MM.1S (cell line): ENCODE measurements around the gene NBPF1.
"Not testable (repeated sequence)": the region's sequence is repeated elsewhere in the genome, so short reads cannot be mapped to it uniquely, and the experiment has no call there.

ENCODE experiments used
- DNase-seq: peaks from one replicate; pipeline ENCODE4 v3.0.0-alpha.2; 2015
- H2AFZ ChIP-seq: fragments of 300-600 bp; sonication (generic); 2 replicates; pipeline ENCODE4 v1.6.0; 2016; ENCODE audit warnings: antibody characterized with exemption, low read length
- H3F3A ChIP-seq: fragments of 300-600 bp; sonication (generic); 2 replicates; pipeline ENCODE4 v1.6.1; 2016; ENCODE audit warnings: mild to moderate bottlenecking, antibody characterized with exemption, low read length, moderate library complexity, mixed read lengths; ENCODE audit not compliant: insufficient read depth
- H3K27ac ChIP-seq: fragments of 300-600 bp; sonication (generic); 2 replicates; pipeline ENCODE4 v1.5.1; 2016; ENCODE audit warnings: mild to moderate bottlenecking, low read length
- H3K27me3 ChIP-seq: fragments of 300-600 bp; sonication (generic); replicated peaks from 2 replicates; pipeline ENCODE4 v1.6.0; 2016; ENCODE audit warnings: low read length; ENCODE audit not compliant: insufficient read depth
- H3K36me3 ChIP-seq: fragments of 300-600 bp; sonication (generic); replicated peaks from 2 replicates; pipeline ENCODE4 v1.6.1; 2016; ENCODE audit warnings: mild to moderate bottlenecking, low read length, mixed read lengths; ENCODE audit not compliant: insufficient read depth
- H3K4me1 ChIP-seq: fragments of 300-600 bp; sonication (generic); 2 replicates; pipeline ENCODE4 v1.6.1; 2016; ENCODE audit warnings: low read length, mixed read lengths
- H3K4me2 ChIP-seq: fragments of 300-600 bp; sonication (generic); 2 replicates; pipeline ENCODE4 v1.6.0; 2016; ENCODE audit warnings: low read depth, low read length
- H3K4me3 ChIP-seq: fragments of 300-600 bp; sonication (generic); 2 replicates; pipeline ENCODE4 v1.5.1; 2016; ENCODE audit warnings: low read length, mixed read lengths
- H3K79me2 ChIP-seq: fragments of 300-600 bp; sonication (generic); 2 replicates; pipeline ENCODE4 v1.6.1; 2016; ENCODE audit warnings: mixed run types, low read length, mixed read lengths
- H3K9ac ChIP-seq: fragments of 300-600 bp; sonication (generic); 2 replicates; pipeline ENCODE4 v1.6.1; 2016; ENCODE audit warnings: low read length, mixed read lengths
- H3K9me2 ChIP-seq: fragments of 300-600 bp; sonication (generic); replicated peaks from 2 replicates; pipeline ENCODE4 v1.6.1; 2016; ENCODE audit warnings: mild to moderate bottlenecking, low read length, mixed read lengths; ENCODE audit not compliant: insufficient read depth
- H3K9me3 ChIP-seq: fragments of 300-600 bp; sonication (generic); replicated peaks from 2 replicates; pipeline ENCODE4 v1.6.1; 2016; ENCODE audit warnings: mild to moderate bottlenecking, low read length, mixed read lengths; ENCODE audit not compliant: insufficient read depth
- H4K20me1 ChIP-seq: fragments of 300-600 bp; sonication (generic); 2 replicates; pipeline ENCODE4 v1.6.1; 2016; ENCODE audit warnings: mild to moderate bottlenecking, low read length, moderate library complexity, mixed read lengths; ENCODE audit not compliant: insufficient read depth

The NBPF1 gene

GRCh38 chr1:16559688-16560087 lies 53.7 kb downstream of the NBPF1 start:
- not testable (repeated sequence) for H3K27me3 ChIP-seq, H3K27ac ChIP-seq, DNase-seq, H3K9me2 ChIP-seq, H3K9me3 ChIP-seq, H3K4me2 ChIP-seq, H2AFZ ChIP-seq, H3F3A ChIP-seq, H3K4me1 ChIP-seq, H3K79me2 ChIP-seq, H3K36me3 ChIP-seq, H3K9ac ChIP-seq, H4K20me1 ChIP-seq, H3K4me3 ChIP-seq

GRCh38 chr1:16557034-16557433 lies 56.3 kb downstream of the NBPF1 start:
- H2AFZ ChIP-seq, H3K36me3 ChIP-seq, H3K4me1 ChIP-seq, H3K4me2 ChIP-seq, H3K9ac ChIP-seq, H3F3A ChIP-seq, H3K4me3 ChIP-seq, H3K9me3 ChIP-seq, H3K27me3 ChIP-seq, H3K9me2 ChIP-seq, H4K20me1 ChIP-seq, H3K79me2 ChIP-seq, DNase-seq, H3K27ac ChIP-seq: not testable (repeated sequence)

- H3K36me3 ChIP-seq, H3K9me3 ChIP-seq, H3K9ac ChIP-seq, DNase-seq, H3K79me2 ChIP-seq, H3K27ac ChIP-seq, H2AFZ ChIP-seq, H3F3A ChIP-seq, H4K20me1 ChIP-seq, H3K4me1 ChIP-seq, H3K9me2 ChIP-seq, H3K27me3 ChIP-seq, H3K4me3 ChIP-seq, H3K4me2 ChIP-seq: not testable (repeated sequence)
Measured at GRCh38 chr1:16553244-16553643, 60.1 kb downstream of the NBPF1 start.

GRCh38 chr1:16550212-16550918 lies 63.0 kb downstream of the NBPF1 start:
- not testable (repeated sequence) for H3K4me1 ChIP-seq, H3K9me2 ChIP-seq, H3K27ac ChIP-seq, H3K4me3 ChIP-seq, H3K4me2 ChIP-seq, H3F3A ChIP-seq, H3K79me2 ChIP-seq, H3K36me3 ChIP-seq, H3K9me3 ChIP-seq, H2AFZ ChIP-seq, DNase-seq, H3K9ac ChIP-seq, H3K27me3 ChIP-seq, H4K20me1 ChIP-seq

- H3K27me3 ChIP-seq, H2AFZ ChIP-seq, H3K9ac ChIP-seq, H3K79me2 ChIP-seq, H4K20me1 ChIP-seq, H3K9me2 ChIP-seq, H3K4me3 ChIP-seq, H3K4me1 ChIP-seq, H3K9me3 ChIP-seq, H3K4me2 ChIP-seq, H3K27ac ChIP-seq, H3K36me3 ChIP-seq, DNase-seq, H3F3A ChIP-seq: not testable (repeated sequence)
Measured at GRCh38 chr1:16549545-16549944, 63.8 kb downstream of the NBPF1 start.

- not testable (repeated sequence) for H3K4me1 ChIP-seq, H3K9me2 ChIP-seq, H3K4me3 ChIP-seq, DNase-seq, H3K36me3 ChIP-seq, H4K20me1 ChIP-seq, H3K4me2 ChIP-seq, H3K9ac ChIP-seq, H3K27ac ChIP-seq, H3K79me2 ChIP-seq, H3K9me3 ChIP-seq, H3F3A ChIP-seq, H3K27me3 ChIP-seq, H2AFZ ChIP-seq
Measured at GRCh38 chr1:16547502-16548241, 65.7 kb downstream of the NBPF1 start.

- H4K20me1 ChIP-seq, H3F3A ChIP-seq, H3K9me2 ChIP-seq, H3K79me2 ChIP-seq, H3K27me3 ChIP-seq, H3K9me3 ChIP-seq, H3K36me3 ChIP-seq, H3K4me3 ChIP-seq, H3K9ac ChIP-seq, H3K27ac ChIP-seq, DNase-seq, H3K4me2 ChIP-seq, H2AFZ ChIP-seq, H3K4me1 ChIP-seq: not testable (repeated sequence)
Measured at GRCh38 chr1:16545682-16546095, 67.7 kb downstream of the NBPF1 start.

GRCh38 chr1:16540421-16540893 lies 72.9 kb downstream of the NBPF1 start:
- DNase-seq, H3K9me2 ChIP-seq, H3K4me3 ChIP-seq, H3K79me2 ChIP-seq, H4K20me1 ChIP-seq, H3K27me3 ChIP-seq, H3F3A ChIP-seq, H3K9me3 ChIP-seq, H3K9ac ChIP-seq, H2AFZ ChIP-seq, H3K36me3 ChIP-seq, H3K4me2 ChIP-seq, H3K4me1 ChIP-seq, H3K27ac ChIP-seq: not testable (repeated sequence)
